ENCODE measurements around the gene TIMM22.

Gene TIMM22

GRCh38 chr17:1022278-1023024 lies 25.5 kb downstream of the TIMM22 start:
- no peak for DNase-seq

- no peak for DNase-seq
Observed at GRCh38 chr17:1024076-1024475, 27.1 kb downstream of the TIMM22 start.

GRCh38 chr17:1025733-1026598 lies 29.0 kb downstream of the TIMM22 start:
- DNase-seq, result no peak

GRCh38 chr17:1026599-1026975 lies 29.7 kb downstream of the TIMM22 start:
- no peak for DNase-seq

DNA sequence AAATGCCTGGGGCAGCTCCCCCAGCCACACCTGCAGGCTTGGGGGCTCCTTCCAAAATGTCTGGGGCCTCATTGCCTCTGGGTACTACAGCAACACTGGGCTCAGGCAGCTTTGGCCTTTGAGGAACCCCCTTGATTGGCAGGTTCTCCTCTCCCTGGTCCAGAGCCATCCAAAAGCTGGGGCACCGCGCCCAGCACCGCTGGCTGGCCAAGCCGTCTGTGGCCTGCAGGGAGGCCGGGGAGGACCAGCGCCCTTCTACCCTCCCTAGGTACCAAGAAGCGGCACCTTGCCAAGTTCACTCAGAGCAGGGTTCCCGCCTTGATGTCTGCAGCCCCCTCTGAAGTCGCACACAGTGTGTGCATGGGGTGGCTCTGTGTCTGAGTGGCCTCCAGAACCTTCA lies 30.1 kb downstream of the TIMM22 start:
- DNase-seq, result no peak

GRCh38 chr17:1029196-1029921 lies 32.4 kb downstream of the TIMM22 start:
- no peak for DNase-seq

DNA sequence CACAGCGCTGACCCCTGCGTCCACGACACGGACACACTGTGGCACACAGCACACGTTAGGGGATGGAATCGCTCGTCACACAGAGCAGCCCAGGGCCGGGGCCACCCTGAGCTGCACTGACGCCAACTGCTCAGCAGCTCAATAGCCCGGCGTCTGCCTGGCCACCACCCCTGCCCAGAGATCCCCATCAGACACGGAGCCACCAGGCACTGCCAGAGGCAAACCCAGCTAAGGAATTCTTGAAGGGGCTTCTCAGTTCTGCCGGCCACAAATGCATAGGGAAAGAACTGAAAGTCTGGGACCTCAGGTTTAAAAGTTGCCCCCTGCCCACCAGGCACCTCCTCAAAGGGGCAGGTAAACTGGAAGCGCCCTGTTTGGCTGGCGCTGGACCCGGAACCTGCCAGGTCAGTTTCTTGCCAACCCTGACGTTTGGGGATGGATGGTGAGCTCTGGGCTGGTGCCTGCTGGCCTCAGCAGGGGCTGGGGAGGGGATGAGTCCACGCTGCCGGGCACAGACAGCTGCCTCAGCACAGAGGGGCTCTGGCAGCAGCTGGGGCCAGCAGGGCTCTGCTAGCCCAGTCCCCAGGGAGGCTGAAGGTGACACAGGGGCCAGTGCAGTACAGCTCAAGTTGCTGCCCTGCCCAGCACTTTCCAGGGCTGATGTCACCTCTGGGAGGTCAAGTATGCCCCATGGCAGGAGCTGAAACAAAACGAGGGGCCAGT lies 33.2 kb downstream of the TIMM22 start:
- no peak for DNase-seq

DNA sequence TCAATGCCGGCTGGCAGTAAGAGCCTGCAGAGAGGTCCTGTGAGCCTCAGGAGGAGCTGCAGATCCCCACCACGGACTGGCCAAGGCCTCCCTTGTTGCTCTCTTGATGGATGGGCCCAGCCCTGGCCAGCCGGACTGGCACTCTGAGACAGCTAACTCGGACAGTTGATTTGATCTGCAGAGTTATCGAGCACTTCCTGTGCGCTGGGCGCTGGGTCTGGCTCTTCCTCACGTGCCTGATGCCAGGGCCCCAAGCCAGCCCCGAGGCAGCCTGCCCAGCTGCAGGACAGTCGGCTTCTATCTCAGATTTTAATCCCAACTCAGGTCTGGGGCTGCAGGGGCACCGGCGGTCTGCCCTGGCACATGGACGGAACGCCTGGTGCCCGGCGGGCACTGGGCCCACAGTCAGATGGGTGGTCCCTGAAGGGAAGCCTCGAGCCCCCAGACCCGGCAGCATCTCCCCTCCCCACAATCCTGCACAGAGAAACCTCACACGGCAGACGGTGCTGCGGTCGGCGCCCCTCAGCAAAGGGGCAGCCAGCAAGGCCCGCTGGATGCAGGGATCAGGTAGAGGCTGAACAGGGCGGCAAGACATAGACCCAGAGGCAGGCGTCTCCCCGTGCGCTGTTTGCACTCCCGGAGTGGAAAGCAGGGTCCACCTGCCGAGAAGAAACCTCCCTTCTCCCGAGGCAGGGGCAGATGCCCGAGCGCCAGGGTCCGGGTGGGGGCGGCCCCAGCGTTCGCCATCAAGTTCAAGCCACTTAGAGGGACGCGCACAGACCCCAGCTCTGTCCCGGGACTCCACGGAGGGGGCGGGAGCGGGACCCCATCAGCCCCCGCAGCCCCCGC lies 34.0 kb downstream of the TIMM22 start:
- DNase-seq, result no peak

DNA sequence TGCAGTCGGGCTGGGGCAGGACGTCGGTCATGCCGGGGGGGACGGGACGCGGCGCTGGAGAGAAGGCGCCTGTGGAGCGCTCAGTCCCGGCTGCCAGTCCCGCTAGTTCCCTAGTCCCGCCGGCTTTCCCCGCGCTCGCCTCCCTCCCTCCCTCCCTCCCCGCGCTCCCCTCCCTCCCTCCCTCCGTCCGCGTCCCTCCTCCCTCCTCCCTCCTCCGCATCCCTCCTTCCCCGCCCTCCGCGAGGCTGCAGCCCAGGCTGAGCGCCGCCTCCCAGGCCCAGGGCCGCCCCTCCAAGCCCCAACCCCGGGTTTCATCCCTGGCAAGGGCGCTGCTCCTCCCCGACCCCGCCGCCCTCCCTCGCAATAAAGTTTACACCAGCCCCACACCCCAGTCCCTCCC lies 34.8 kb downstream of the TIMM22 start:
- DNase-seq, result no peak

DNA sequence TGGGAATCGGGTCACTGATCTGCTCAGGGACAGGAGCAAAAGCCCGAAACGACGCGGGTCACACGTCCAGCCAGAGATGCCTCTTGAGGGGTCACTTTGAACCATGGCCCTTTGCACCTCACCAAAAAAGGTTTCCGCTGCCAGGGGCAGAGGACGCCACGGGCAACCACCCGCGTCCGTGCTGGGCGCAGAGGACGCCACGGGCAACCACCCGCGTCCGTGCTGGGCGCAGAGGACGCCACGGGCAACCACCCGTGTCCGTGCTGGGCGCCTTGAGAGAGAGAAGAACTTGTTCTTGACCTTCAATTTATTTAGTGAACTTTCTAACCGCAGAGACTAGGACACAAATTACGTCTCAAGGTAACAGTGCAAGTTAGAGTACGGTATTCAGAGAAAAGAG lies 35.5 kb downstream of the TIMM22 start:
- no peak for DNase-seq

DNA sequence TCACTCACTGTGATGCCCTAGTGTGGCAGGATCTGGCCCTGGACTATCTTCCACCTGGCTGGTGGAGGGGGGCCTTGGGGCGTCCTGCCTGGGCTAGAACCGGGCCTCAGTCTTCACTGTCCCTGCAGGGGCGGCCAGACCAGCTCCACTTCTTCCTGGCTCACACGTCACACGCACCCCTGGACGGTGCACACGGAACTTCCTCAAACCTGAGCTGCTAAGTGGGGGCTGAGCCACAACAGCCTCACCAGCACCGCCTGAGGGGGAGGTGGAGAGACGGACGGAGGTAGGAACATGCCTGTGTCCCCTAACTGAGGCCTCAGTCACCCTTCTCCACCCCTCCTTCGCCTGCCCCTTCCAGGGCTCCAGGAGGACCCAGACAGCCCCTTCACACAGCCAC lies 36.6 kb downstream of the TIMM22 start:
- no peak for DNase-seq

DNA sequence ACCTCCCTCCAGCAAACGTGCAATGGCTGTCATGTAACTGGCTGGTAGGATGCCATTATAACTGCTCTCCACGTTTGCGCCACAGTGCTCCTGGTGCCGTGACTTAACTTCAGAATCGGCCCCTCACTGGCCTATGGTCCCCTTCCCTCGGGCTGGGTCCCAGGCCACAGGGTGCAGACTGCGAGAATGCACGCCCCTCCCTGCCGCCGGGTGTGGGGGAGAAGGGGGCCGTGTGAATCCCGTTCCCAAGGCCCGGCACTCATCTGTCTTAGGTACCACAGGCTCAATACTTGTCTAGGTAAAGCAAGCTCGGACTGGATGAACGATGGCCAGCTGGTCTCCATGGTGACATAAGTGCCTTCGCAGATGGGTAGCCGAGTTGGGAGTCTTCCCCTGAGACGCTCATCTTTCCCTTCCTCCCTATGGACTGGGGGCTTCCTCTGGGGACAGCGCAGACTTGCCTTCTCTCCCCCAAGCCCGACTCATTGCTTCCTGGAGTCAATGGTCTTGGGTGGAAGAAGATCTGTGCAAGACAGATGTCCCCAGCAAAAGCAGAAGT lies 37.8 kb downstream of the TIMM22 start:
- no peak for DNase-seq

GRCh38 chr17:1035546-1036170 lies 38.7 kb downstream of the TIMM22 start:
- no peak for DNase-seq

DNA sequence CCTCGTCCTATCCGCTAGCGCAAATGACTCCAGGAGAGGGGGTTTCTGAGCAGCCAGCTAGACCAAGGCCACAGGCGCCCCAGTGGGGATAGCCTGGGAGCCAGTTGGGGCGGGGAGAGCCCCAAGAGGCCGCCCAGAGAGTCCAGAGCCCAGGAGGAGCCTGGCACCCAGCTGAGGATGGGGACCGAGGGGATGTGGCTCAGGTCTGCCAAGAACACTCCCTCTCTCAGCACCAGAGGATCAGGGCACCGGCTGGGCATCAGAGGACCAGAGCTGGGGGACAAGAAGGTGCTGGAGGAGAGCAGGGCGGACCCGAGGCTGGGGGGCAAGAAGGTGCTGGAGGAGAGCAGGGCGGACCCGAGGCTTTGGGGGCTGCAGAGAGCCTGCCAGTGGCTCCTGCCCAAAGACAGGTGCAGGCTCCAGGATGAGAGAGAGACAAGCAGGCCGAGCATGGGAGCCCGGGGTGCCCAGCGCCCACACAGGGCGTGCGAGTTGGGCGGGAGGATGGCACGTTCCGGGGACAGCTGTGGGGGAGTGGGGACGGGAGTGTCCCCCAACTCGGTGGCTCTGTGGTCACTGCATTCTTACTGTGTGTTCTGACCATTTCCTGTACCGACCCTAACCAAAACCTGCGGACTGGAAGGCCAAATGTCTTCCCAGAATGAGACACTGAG lies 39.4 kb downstream of the TIMM22 start:
- DNase-seq, result no peak

GRCh38 chr17:1036845-1037237 lies 39.9 kb downstream of the TIMM22 start:
- DNase-seq, result no peak

GRCh38 chr17:1037238-1037879 lies 40.4 kb downstream of the TIMM22 start:
- DNase-seq, result no peak

DNA sequence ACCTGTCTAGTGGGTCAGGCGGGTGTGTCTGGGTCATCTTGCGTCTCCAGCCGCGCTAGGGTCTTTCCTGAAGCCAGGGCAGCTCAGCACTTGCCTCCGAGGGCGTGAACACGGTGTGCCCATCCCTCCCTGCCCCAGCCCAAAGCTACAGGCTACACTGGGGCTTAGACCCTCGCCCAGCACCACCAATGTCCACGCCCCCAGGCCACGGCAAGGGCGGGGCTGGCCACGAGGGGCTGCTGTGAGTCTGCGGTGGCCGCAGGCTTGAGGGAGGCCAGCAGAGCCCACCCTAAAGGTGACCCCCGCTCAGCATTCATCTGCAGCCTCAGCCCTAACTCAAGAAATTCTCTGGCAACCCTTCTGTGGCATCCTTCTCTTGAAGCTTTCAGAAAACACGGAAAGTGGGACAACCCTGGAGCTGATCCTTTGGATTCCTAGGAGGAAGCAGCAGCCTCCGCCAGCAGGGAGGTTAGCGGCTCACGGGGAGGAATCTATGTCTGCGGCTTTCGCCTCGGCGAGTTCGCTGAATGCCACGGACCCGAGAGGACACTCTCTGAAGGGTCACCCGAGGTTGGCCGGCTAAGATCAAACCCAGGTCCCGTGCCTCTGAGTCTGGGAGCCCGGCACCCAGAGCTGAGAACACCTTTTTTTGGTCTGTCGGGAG lies 41.7 kb downstream of the TIMM22 start:
- no peak for DNase-seq

DNA sequence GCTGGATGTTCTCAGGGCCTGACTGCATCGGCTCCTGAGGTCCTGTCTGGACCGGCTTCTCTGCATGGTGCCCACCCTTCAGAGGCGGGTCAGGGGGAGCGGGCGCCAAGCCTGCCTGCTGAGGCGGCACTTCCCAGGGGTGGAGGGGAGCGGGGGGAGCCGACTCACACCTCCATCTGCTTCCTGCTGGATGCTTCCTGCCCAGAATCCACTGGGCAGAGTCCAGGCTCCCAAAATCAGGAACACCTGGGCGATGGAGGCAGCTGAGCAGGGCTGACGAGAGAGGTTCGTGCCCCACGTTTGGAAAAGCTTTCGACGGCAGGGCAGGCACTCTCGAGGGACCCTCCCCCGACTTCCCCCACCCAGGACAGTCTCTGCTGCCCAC lies 42.2 kb downstream of the TIMM22 start:
- no peak for DNase-seq

GRCh38 chr17:1039511-1040215 lies 42.7 kb downstream of the TIMM22 start:
- DNase-seq, result no peak
